Liver (tissue), 9 donors: ENCODE data around the gene TTYH3. TPM values are rescaled to one million over a fixed set of nuclear protein-coding genes. Genes with fewer than 3 reads are reported as not detected.

Experiments used
- DNase-seq: peaks from one replicate; pipeline ENCODE4 v3.0.0-alpha.2; 2017; ENCODE audit warnings: low spot score
- H3K27ac ChIP-seq, 2 donors: one replicate each; pipeline ENCODE4 v1.7.0; 2013; ENCODE audit warnings: inconsistent platforms in 2 of 2, low read length in 2 of 2, control low read depth in 1 of 2, low read depth in 1 of 2, mild to moderate bottlenecking in 1 of 2
- H3K27me3 ChIP-seq, 4 donors: one replicate each; pipeline versions ENCODE4 v1.6.1 to v1.7.0; 2013; ENCODE audit warnings: low read length in 3 of 4, inconsistent platforms in 1 of 4, mild to moderate bottlenecking in 1 of 4, moderate library complexity in 1 of 4; ENCODE audit not compliant: control insufficient read depth in 4 of 4, insufficient read depth in 4 of 4
- H3K36me3 ChIP-seq, 4 donors: one replicate each; pipeline versions ENCODE4 v1.6.1 to v1.7.0; 2013; ENCODE audit warnings: low read length in 3 of 4, mild to moderate bottlenecking in 3 of 4, low read depth in 1 of 4, moderate library complexity in 1 of 4; ENCODE audit not compliant: control insufficient read depth in 4 of 4, insufficient read depth in 3 of 4
- H3K4me1 ChIP-seq, 4 donors: one replicate each; pipeline versions ENCODE4 v1.6.1 to v1.7.0; 2013; ENCODE audit warnings: low read length in 3 of 4, mild to moderate bottlenecking in 3 of 4, moderate library complexity in 1 of 4; ENCODE audit not compliant: control insufficient read depth in 4 of 4, insufficient read depth in 4 of 4
- H3K4me3 ChIP-seq, 3 donors: one replicate each; pipeline versions ENCODE4 v1.6.1 to v1.7.0; 2013; ENCODE audit warnings: low read length in 3 of 3, control low read depth in 1 of 3, low read depth in 1 of 3, mild to moderate bottlenecking in 1 of 3
- H3K9ac ChIP-seq, 2 donors: one replicate each; pipeline ENCODE4 v1.7.0; 2013; ENCODE audit warnings: low read length in 2 of 2, mild to moderate bottlenecking in 2 of 2, moderate library complexity in 2 of 2, control low read depth in 1 of 2, low read depth in 1 of 2
- H3K9me3 ChIP-seq, 4 donors: one replicate each; pipeline versions ENCODE4 v1.6.1 to v1.7.0; 2013; ENCODE audit warnings: low read length in 3 of 4; ENCODE audit not compliant: control insufficient read depth in 4 of 4
- EGR1 ChIP-seq, 2 donors: IDR thresholded peaks; 2 replicates each; pipeline ENCODE4 v1.6.1; 2016 to 2018; ENCODE audit warnings: antibody characterized with exemption in 2 of 2, low read depth in 2 of 2
- FOXA1 ChIP-seq: IDR thresholded peaks from 2 replicates; pipeline ENCODE4 v1.6.1; 2016; ENCODE audit warnings: antibody characterized with exemption
- FOXA2 ChIP-seq: IDR thresholded peaks from 2 replicates; pipeline ENCODE4 v1.6.1; 2016; ENCODE audit warnings: antibody characterized with exemption
- GABPA ChIP-seq, 2 donors: IDR thresholded peaks in 1 of 2; conservative IDR thresholded peaks in 1 of 2; 2 replicates each; pipeline ENCODE4 v1.6.1; 2016; ENCODE audit warnings: antibody characterized with exemption in 2 of 2, mild to moderate bottlenecking in 1 of 2, moderate library complexity in 1 of 2
- HNF4A ChIP-seq, 2 donors: conservative IDR thresholded peaks; 2 replicates each; pipeline ENCODE4 v1.6.1; 2016; ENCODE audit warnings: antibody characterized with exemption in 2 of 2, mild to moderate bottlenecking in 2 of 2
- JUND ChIP-seq, 2 donors: IDR thresholded peaks; 2 replicates each; pipeline ENCODE4 v1.6.1; 2016; ENCODE audit warnings: antibody characterized with exemption in 2 of 2
- NR2F2 ChIP-seq: IDR thresholded peaks from 2 replicates; pipeline ENCODE4 v1.6.1; 2016; ENCODE audit warnings: antibody characterized with exemption
- RXRA ChIP-seq, 2 donors: IDR thresholded peaks; 2 replicates each; pipeline ENCODE4 v1.6.1; 2017 to 2018; ENCODE audit warnings: antibody characterized with exemption in 2 of 2, mild to moderate bottlenecking in 1 of 2
- SP1 ChIP-seq: IDR thresholded peaks from 2 replicates; pipeline ENCODE4 v1.6.1; 2018; ENCODE audit warnings: antibody characterized with exemption, mild to moderate bottlenecking
- TAF1 ChIP-seq: conservative IDR thresholded peaks from 2 replicates; pipeline ENCODE4 v1.6.1; 2016; ENCODE audit warnings: antibody characterized with exemption, mild to moderate bottlenecking
- YY1 ChIP-seq: IDR thresholded peaks from 2 replicates; pipeline ENCODE4 v1.6.1; 2016; ENCODE audit warnings: antibody characterized with exemption, mild to moderate bottlenecking
- WGBS: extraction: QIAGEN DNeasy Blood & Tissue Kit; methylation state at CpG from one replicate; pipeline ENCODE4 v1.1.7; 2013; 5-methylcytosine and 5-hydroxymethylcytosine counted together
- polyA plus RNA-seq, 2 donors: library from polyadenylated mRNA; stranded (reverse) in 1 of 2; unstranded in 1 of 2; fragments of 200-250 nt in 1 of 2; fragments of >200 nt in 1 of 2; fragmentation: Nextera tagmentation in 1 of 2; extraction: Ambion mirVana in 1 of 2; gene quantifications; one replicate each; pipeline versions ENCODE4 v1.2.1 to v1.2.3, GENCODE V29; 2013 to 2015
- total RNA-seq, 2 donors: library from RNA; depleted of rRNA; stranded (reverse); fragments of >200 nt; gene quantifications; one replicate each; pipeline ENCODE4 v1.2.3, GENCODE V29; 2014
- TF ChIP-seq, protein P1 (sequence below): IDR thresholded peaks from 2 replicates; pipeline ENCODE4 v1.6.1; 2016; ENCODE audit warnings: antibody characterized with exemption
- TF ChIP-seq, protein P2 (sequence below): IDR thresholded peaks from 2 replicates; pipeline ENCODE4 v1.6.1; 2016; ENCODE audit warnings: antibody characterized with exemption, mild to moderate bottlenecking
- TF ChIP-seq, protein P3 (sequence below): fragments of 150-350 bp; IDR thresholded peaks from 2 replicates; pipeline ENCODE4 v1.5.1; 2017; ENCODE audit warnings: improper control_type of control experiment, low read depth, low read length; ENCODE audit not compliant: missing input control
- TF ChIP-seq, protein P4 (sequence below): IDR thresholded peaks from 2 replicates; pipeline ENCODE4 v1.6.1; 2016; ENCODE audit warnings: antibody characterized with exemption
- TF ChIP-seq, protein P5 (sequence below): IDR thresholded peaks from 2 replicates; pipeline ENCODE4 v1.6.1; 2016; ENCODE audit warnings: antibody characterized with exemption
- donor health status: healthy.
- donor health status: healthy.
- donor health status: healthy.
- donor health status: healthy.
- donor health status: healthy.

TTYH3 gene
- total and polyA plus RNA-seq, 4 donors = 8.2 to 19.6 (median 17.4) TPM

DNA sequence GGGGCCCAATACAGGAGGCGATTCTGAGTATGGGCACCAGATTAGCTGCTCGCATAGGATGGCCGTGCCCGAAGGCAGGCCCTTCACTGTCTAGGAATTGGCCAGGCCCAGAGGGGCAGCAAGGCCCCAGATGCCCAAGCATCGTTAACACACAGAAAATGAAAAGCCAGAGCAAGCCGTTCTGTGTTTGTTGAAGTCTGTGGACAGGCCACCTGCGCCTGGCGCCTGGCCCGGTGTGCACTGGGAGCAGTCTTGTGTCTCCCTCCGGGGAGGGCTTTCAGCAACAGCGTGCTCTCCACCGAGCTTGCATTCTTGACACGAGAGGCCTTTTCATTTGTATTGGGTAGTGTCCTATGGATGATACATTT is 34.5 kb upstream of the TTYH3 start (continued):
- TF ChIP-seq, protein P1, sequence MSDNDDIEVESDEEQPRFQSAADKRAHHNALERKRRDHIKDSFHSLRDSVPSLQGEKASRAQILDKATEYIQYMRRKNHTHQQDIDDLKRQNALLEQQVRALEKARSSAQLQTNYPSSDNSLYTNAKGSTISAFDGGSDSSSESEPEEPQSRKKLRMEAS = no peak
- no peak for TF ChIP-seq JUND (IDR thresholded peaks at IDR 0.05)

DNA sequence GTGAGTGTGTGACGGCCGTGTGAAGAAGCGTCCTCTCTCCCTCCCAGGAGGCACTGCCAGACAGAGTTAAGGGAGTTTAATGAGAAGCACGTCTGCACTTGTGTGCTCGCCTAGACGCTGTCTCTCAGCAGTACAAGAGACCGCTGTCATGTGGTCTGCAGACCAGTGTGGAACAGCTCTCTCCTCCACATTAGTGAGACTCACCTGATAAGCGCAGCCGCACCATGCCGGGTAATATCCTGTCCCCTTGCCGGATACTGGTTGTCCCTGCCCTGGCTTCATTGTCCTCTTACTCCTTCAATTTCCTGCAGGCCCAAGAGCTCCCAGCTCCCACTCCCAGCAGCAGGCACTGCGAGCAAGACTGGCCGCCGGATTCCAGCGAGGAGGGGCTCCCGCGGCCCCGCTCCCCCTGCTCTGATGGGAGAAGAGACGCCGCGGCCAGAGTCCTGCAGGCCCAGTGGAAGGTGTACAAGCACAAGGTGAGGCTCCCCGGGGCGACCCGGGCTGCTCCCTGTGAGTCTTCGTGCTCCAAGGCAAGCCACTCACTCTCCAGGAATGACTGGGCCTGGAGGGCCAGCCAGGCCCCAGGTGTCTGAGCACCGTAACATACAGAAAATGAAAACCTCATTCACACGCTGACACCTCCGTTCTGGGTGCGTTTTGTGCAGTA is 33.5 kb upstream of the TTYH3 start:
- Histone ChIP-seq H3K9me3 (no peaks in the 10 kb centered on the region), H3K4me3 (no peak overlapping the region), H3K36me3 (peaks cover 0 to 29% (median 4%) of the 10 kb centered on the region in 4 donors), H3K27ac (no peak overlapping the region), H3K9ac (no peak overlapping the region), H3K4me1 (no peaks in the 10 kb centered on the region), H3K27me3 (no peaks in the 10 kb centered on the region)
- WGBS = 87% methylated on average over 29 of the region's 29 CpGs
- no peak for DNase-seq
- TF ChIP-seq FOXA1 (no peak), HNF4A (conservative IDR thresholded peaks at IDR 0.05) (no peak), SP1 (no peak), RXRA (IDR thresholded peaks at IDR 0.05) (no peak), TAF1 (no peak), YY1 (no peak), EGR1 (IDR thresholded peaks at IDR 0.05; ENCODE audit: low read depth in 2 of 2) (no peak), JUND (IDR thresholded peaks at IDR 0.05) (no peak), NR2F2 (no peak), FOXA2 (no peak), GABPA (IDR thresholded peaks at IDR 0.05 in 1 of 2, conservative IDR thresholded peaks at IDR 0.05 in 1 of 2) (no peak)
- TF ChIP-seq, protein P2, sequence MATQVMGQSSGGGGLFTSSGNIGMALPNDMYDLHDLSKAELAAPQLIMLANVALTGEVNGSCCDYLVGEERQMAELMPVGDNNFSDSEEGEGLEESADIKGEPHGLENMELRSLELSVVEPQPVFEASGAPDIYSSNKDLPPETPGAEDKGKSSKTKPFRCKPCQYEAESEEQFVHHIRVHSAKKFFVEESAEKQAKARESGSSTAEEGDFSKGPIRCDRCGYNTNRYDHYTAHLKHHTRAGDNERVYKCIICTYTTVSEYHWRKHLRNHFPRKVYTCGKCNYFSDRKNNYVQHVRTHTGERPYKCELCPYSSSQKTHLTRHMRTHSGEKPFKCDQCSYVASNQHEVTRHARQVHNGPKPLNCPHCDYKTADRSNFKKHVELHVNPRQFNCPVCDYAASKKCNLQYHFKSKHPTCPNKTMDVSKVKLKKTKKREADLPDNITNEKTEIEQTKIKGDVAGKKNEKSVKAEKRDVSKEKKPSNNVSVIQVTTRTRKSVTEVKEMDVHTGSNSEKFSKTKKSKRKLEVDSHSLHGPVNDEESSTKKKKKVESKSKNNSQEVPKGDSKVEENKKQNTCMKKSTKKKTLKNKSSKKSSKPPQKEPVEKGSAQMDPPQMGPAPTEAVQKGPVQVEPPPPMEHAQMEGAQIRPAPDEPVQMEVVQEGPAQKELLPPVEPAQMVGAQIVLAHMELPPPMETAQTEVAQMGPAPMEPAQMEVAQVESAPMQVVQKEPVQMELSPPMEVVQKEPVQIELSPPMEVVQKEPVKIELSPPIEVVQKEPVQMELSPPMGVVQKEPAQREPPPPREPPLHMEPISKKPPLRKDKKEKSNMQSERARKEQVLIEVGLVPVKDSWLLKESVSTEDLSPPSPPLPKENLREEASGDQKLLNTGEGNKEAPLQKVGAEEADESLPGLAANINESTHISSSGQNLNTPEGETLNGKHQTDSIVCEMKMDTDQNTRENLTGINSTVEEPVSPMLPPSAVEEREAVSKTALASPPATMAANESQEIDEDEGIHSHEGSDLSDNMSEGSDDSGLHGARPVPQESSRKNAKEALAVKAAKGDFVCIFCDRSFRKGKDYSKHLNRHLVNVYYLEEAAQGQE = no peak
- TF ChIP-seq, protein P3, sequence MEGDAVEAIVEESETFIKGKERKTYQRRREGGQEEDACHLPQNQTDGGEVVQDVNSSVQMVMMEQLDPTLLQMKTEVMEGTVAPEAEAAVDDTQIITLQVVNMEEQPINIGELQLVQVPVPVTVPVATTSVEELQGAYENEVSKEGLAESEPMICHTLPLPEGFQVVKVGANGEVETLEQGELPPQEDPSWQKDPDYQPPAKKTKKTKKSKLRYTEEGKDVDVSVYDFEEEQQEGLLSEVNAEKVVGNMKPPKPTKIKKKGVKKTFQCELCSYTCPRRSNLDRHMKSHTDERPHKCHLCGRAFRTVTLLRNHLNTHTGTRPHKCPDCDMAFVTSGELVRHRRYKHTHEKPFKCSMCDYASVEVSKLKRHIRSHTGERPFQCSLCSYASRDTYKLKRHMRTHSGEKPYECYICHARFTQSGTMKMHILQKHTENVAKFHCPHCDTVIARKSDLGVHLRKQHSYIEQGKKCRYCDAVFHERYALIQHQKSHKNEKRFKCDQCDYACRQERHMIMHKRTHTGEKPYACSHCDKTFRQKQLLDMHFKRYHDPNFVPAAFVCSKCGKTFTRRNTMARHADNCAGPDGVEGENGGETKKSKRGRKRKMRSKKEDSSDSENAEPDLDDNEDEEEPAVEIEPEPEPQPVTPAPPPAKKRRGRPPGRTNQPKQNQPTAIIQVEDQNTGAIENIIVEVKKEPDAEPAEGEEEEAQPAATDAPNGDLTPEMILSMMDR = no peak
- TF ChIP-seq, protein P4, sequence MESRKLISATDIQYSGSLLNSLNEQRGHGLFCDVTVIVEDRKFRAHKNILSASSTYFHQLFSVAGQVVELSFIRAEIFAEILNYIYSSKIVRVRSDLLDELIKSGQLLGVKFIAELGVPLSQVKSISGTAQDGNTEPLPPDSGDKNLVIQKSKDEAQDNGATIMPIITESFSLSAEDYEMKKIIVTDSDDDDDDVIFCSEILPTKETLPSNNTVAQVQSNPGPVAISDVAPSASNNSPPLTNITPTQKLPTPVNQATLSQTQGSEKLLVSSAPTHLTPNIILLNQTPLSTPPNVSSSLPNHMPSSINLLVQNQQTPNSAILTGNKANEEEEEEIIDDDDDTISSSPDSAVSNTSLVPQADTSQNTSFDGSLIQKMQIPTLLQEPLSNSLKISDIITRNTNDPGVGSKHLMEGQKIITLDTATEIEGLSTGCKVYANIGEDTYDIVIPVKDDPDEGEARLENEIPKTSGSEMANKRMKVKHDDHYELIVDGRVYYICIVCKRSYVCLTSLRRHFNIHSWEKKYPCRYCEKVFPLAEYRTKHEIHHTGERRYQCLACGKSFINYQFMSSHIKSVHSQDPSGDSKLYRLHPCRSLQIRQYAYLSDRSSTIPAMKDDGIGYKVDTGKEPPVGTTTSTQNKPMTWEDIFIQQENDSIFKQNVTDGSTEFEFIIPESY = no peak
- TF ChIP-seq, protein P5, sequence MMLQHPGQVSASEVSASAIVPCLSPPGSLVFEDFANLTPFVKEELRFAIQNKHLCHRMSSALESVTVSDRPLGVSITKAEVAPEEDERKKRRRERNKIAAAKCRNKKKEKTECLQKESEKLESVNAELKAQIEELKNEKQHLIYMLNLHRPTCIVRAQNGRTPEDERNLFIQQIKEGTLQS = no peak
- TF ChIP-seq, protein P1 = no peak
